Esophagus mucosa (tissue), 1 donor: ENCODE data around the gene TMEM151B. TPM values are rescaled to one million over a fixed set of nuclear protein-coding genes. Genes with fewer than 3 reads are reported as not detected.

ENCODE experiments used
- ATAC-seq: fragments of 200-7000 bp; cut with Tn5 transposase; one replicate; pipeline ENCODE4 v1.9.1; 2020
- total RNA-seq: library from RNA; stranded (reverse); gene quantifications from one replicate; pipeline ENCODE4 v1.2.4, GENCODE V29; 2023
- donor health status: DM: yes; HTN: yes; CAD: no.

The TMEM151B gene
- total RNA-seq, 1 donor from 2014 or later, result not detected

- peak; percentile 22 for ATAC-seq
These were observed 5.9 kb upstream of the TMEM151B start for GRCh38 chr6:44264154-44265006.

GRCh38 chr6:44265007-44265721, 5.1 kb upstream of the TMEM151B start, which contains the start of gene NFKBIE:
TSS of gene NFKBIE (minus strand) at chr6:44265551. CDS start at chr6:44265346, 205 bp downstream.
- peak; percentile 78 for ATAC-seq

- no peak for ATAC-seq
These were observed 4.5 kb upstream of the TMEM151B start for GRCh38 chr6:44265722-44266233.

- no peak for ATAC-seq
These were observed 3.9 kb upstream of the TMEM151B start for GRCh38 chr6:44266347-44266746.

GRCh38 chr6:44267252-44267651, 3.0 kb upstream of the TMEM151B start:
- ATAC-seq, result no peak

GRCh38 chr6:44268095-44268628, 2.1 kb upstream of the TMEM151B start:
- ATAC-seq, result peak; percentile 54

- no peak for ATAC-seq
These were observed 901 bp upstream of the TMEM151B start for GRCh38 chr6:44269178-44269920.

- no peak for ATAC-seq
These were observed 516 bp downstream of the TMEM151B start for GRCh38 chr6:44270526-44271405.

- ATAC-seq, result no peak
These were observed 1.1 kb downstream of the TMEM151B start for GRCh38 chr6:44271406-44271723.

GRCh38 chr6:44271914-44272313, 1.7 kb downstream of the TMEM151B start:
- ATAC-seq, result no peak

- ATAC-seq, result no peak
These were observed 2.3 kb downstream of the TMEM151B start for GRCh38 chr6:44272529-44272928.

GRCh38 chr6:44272999-44273566, 2.8 kb downstream of the TMEM151B start:
- ATAC-seq, result no peak

- ATAC-seq, result no peak
These were observed 3.4 kb downstream of the TMEM151B start for GRCh38 chr6:44273617-44274016.

- ATAC-seq, result no peak
These were observed 5.1 kb downstream of the TMEM151B start for GRCh38 chr6:44275271-44275748.

GRCh38 chr6:44275749-44276648, 5.7 kb downstream of the TMEM151B start:
- ATAC-seq, result peak; percentile 48

- ATAC-seq, result no peak
These were observed 6.7 kb downstream of the TMEM151B start for GRCh38 chr6:44276667-44277640.

- no peak for ATAC-seq
These were observed 7.5 kb downstream of the TMEM151B start for GRCh38 chr6:44277763-44278162.

- no peak for ATAC-seq
These were observed 8.1 kb downstream of the TMEM151B start for GRCh38 chr6:44278315-44278714.
